ENCODE data around the gene LYVE1. TPM values are rescaled to one million over a fixed set of nuclear protein-coding genes. Genes with fewer than 3 reads are reported as not detected.

The LYVE1 gene
- total RNA-seq, 3 donors from 2014 or later, result 0.27 to 0.33 TPM; not detected in 1

- no peaks in the 10 kb centered on the region for H3K4me1 Mint-ChIP-seq (ENCODE audit: low read depth)
- H3K9me3 Mint-ChIP-seq, result no peaks in the 10 kb centered on the region
- no peak overlapping the region for H3K4me3 Mint-ChIP-seq
- no peaks in the 10 kb centered on the region for H3K27me3 Mint-ChIP-seq (ENCODE audit: low read depth)
- no peak for ATAC-seq
- H3K36me3 Mint-ChIP-seq (ENCODE audit: insufficient read depth), result no peaks in the 10 kb centered on the region
- no peak for DNase-seq
These were observed 13.1 kb upstream of the LYVE1 start for GRCh38 chr11:10581481-10582019.

GRCh38 chr11:10580623-10581022 lies 12.2 kb upstream of the LYVE1 start:
- H3K9me3 Mint-ChIP-seq, result no peaks in the 10 kb centered on the region
- no peak for ATAC-seq
- no peaks in the 10 kb centered on the region for H3K4me1 Mint-ChIP-seq (ENCODE audit: low read depth)
- H3K36me3 Mint-ChIP-seq (ENCODE audit: insufficient read depth), result no peaks in the 10 kb centered on the region
- no peak for DNase-seq
- H3K27me3 Mint-ChIP-seq (ENCODE audit: low read depth), result no peaks in the 10 kb centered on the region
- no peak overlapping the region for H3K4me3 Mint-ChIP-seq

- DNase-seq (no peak), ATAC-seq (no peak)
- Mint-ChIP-seq H3K9me3 (no peaks in the 10 kb centered on the region), H3K36me3 (ENCODE audit: insufficient read depth) (no peaks in the 10 kb centered on the region), H3K4me3 (no peak overlapping the region), H3K27me3 (ENCODE audit: low read depth) (no peaks in the 10 kb centered on the region), H3K4me1 (ENCODE audit: low read depth) (no peaks in the 10 kb centered on the region)
These were observed 11.2 kb upstream of the LYVE1 start for GRCh38 chr11:10579700-10580099.

GRCh38 chr11:10576035-10576398 lies 7.6 kb upstream of the LYVE1 start:
- no peak for ATAC-seq
- Mint-ChIP-seq H3K9me3 (no peaks in the 10 kb centered on the region), H3K27me3 (ENCODE audit: low read depth) (peaks cover 4% of the 10 kb centered on the region), H3K36me3 (ENCODE audit: insufficient read depth) (no peaks in the 10 kb centered on the region), H3K4me3 (no peak overlapping the region), H3K4me1 (ENCODE audit: low read depth) (no peaks in the 10 kb centered on the region)
- no peak for DNase-seq

- no peaks in the 10 kb centered on the region for H3K36me3 Mint-ChIP-seq (ENCODE audit: insufficient read depth)
- ATAC-seq (no peak), DNase-seq (no peak)
- no peaks in the 10 kb centered on the region for H3K4me1 Mint-ChIP-seq (ENCODE audit: low read depth)
- H3K27me3 Mint-ChIP-seq (ENCODE audit: low read depth), result peaks cover 4% of the 10 kb centered on the region
- H3K4me3 Mint-ChIP-seq, result no peak overlapping the region
- H3K9me3 Mint-ChIP-seq, result no peaks in the 10 kb centered on the region
These were observed 7.0 kb upstream of the LYVE1 start for GRCh38 chr11:10575346-10576034.

- Mint-ChIP-seq H3K27me3 (ENCODE audit: low read depth) (peaks cover 4% of the 10 kb centered on the region), H3K9me3 (no peaks in the 10 kb centered on the region), H3K4me1 (ENCODE audit: low read depth) (no peaks in the 10 kb centered on the region), H3K36me3 (ENCODE audit: insufficient read depth) (no peaks in the 10 kb centered on the region), H3K4me3 (no peak overlapping the region)
- ATAC-seq (no peak), DNase-seq (no peak)
These were observed 5.1 kb upstream of the LYVE1 start for GRCh38 chr11:10573556-10573955.

GRCh38 chr11:10573028-10573427 lies 4.6 kb upstream of the LYVE1 start:
- Mint-ChIP-seq H3K27me3 (ENCODE audit: low read depth) (peaks cover 4% of the 10 kb centered on the region), H3K4me1 (ENCODE audit: low read depth) (no peaks in the 10 kb centered on the region)
- no peak for DNase-seq

GRCh38 chr11:10572533-10572932 lies 4.1 kb upstream of the LYVE1 start:
- H3K36me3 Mint-ChIP-seq (ENCODE audit: insufficient read depth), result no peaks in the 10 kb centered on the region
- H3K27me3 Mint-ChIP-seq (ENCODE audit: low read depth), result peaks cover 4% of the 10 kb centered on the region
- no peak overlapping the region for H3K4me3 Mint-ChIP-seq
- H3K9me3 Mint-ChIP-seq, result no peaks in the 10 kb centered on the region
- no peak for DNase-seq
- H3K4me1 Mint-ChIP-seq (ENCODE audit: low read depth), result no peaks in the 10 kb centered on the region
- ATAC-seq, result no peak

More at GRCh38 chr11:10573028-10573427, 4.6 kb upstream of the LYVE1 start:
- no peak for ATAC-seq
- H3K9me3 Mint-ChIP-seq, result no peaks in the 10 kb centered on the region
- no peak overlapping the region for H3K4me3 Mint-ChIP-seq
- H3K36me3 Mint-ChIP-seq (ENCODE audit: insufficient read depth), result no peaks in the 10 kb centered on the region

- DNase-seq (no peak), ATAC-seq (no peak)
- Mint-ChIP-seq H3K9me3 (no peaks in the 10 kb centered on the region), H3K4me1 (ENCODE audit: low read depth) (no peaks in the 10 kb centered on the region), H3K36me3 (ENCODE audit: insufficient read depth) (no peaks in the 10 kb centered on the region), H3K4me3 (no peak overlapping the region), H3K27me3 (ENCODE audit: low read depth) (peaks cover 4% of the 10 kb centered on the region)
These were observed 1.0 kb downstream of the LYVE1 start for GRCh38 chr11:10567446-10567845.

- H3K36me3 Mint-ChIP-seq (ENCODE audit: insufficient read depth), result no peaks in the 10 kb centered on the region
- ATAC-seq (no peak), DNase-seq (no peak)
- no peak overlapping the region for H3K4me3 Mint-ChIP-seq
- peaks cover under 1% of the 10 kb centered on the region for H3K27me3 Mint-ChIP-seq (ENCODE audit: low read depth)
- H3K4me1 Mint-ChIP-seq (ENCODE audit: low read depth), result no peaks in the 10 kb centered on the region
- no peaks in the 10 kb centered on the region for H3K9me3 Mint-ChIP-seq
These were observed 2.1 kb downstream of the LYVE1 start for GRCh38 chr11:10566257-10566957.

GRCh38 chr11:10565493-10565892 lies 3.0 kb downstream of the LYVE1 start:
- Mint-ChIP-seq H3K9me3 (no peaks in the 10 kb centered on the region), H3K27me3 (ENCODE audit: low read depth) (no peaks in the 10 kb centered on the region), H3K4me1 (ENCODE audit: low read depth) (no peaks in the 10 kb centered on the region), H3K36me3 (ENCODE audit: insufficient read depth) (no peaks in the 10 kb centered on the region), H3K4me3 (no peak overlapping the region)
- ATAC-seq, result no peak
- DNase-seq, result no peak

- no peak for DNase-seq
- Mint-ChIP-seq H3K4me1 (ENCODE audit: low read depth) (no peaks in the 10 kb centered on the region), H3K9me3 (no peaks in the 10 kb centered on the region), H3K4me3 (no peak overlapping the region), H3K36me3 (ENCODE audit: insufficient read depth) (no peaks in the 10 kb centered on the region), H3K27me3 (ENCODE audit: low read depth) (no peaks in the 10 kb centered on the region)
- no peak for ATAC-seq
These were observed 3.7 kb downstream of the LYVE1 start for GRCh38 chr11:10564696-10565318.

- Mint-ChIP-seq H3K4me1 (ENCODE audit: low read depth) (no peaks in the 10 kb centered on the region), H3K27me3 (ENCODE audit: low read depth) (no peaks in the 10 kb centered on the region), H3K4me3 (no peak overlapping the region), H3K9me3 (no peaks in the 10 kb centered on the region), H3K36me3 (ENCODE audit: insufficient read depth) (no peaks in the 10 kb centered on the region)
- no peak for DNase-seq
- no peak for ATAC-seq
These were observed 4.4 kb downstream of the LYVE1 start for GRCh38 chr11:10564030-10564429.

- no peaks in the 10 kb centered on the region for H3K4me1 Mint-ChIP-seq (ENCODE audit: low read depth)
- H3K36me3 Mint-ChIP-seq (ENCODE audit: insufficient read depth), result no peaks in the 10 kb centered on the region
- ATAC-seq (no peak), DNase-seq (no peak)
- H3K4me3 Mint-ChIP-seq, result no peak overlapping the region
- H3K27me3 Mint-ChIP-seq (ENCODE audit: low read depth), result peaks cover 2% of the 10 kb centered on the region
- no peaks in the 10 kb centered on the region for H3K9me3 Mint-ChIP-seq
These were observed 6.5 kb downstream of the LYVE1 start for GRCh38 chr11:10561947-10562346.
